Measurements from ENCODE around the gene MYCBPAP. TPM values are rescaled to one million over a fixed set of nuclear protein-coding genes. Genes with fewer than 3 reads are reported as not detected.
A peak's percentile ranks its signal among the peaks of the same experiment; 100 is the strongest.

MYCBPAP gene
- total and polyA plus RNA-seq, 2 donors (not counting 3 experiments of a cell fraction or from before 2014, with no cell fraction given), result 0.40 to 0.66 TPM

- no TSS peak for BruUV-seq (replicated peaks)
- FAIRE-seq (peak; percentile 80), DNase-seq (ENCODE audit: low read depth, low spot score) (peak; percentile 70)
- no peaks in the 10 kb centered on the region for H4K20me1 ChIP-seq (replicated peaks; ENCODE audit: control insufficient read depth, extremely low read depth, insufficient read depth, low read length)
- TF ChIP-seq JUN (IDR thresholded peaks at IDR 0.05; ENCODE audit: borderline replicate concordance, insufficient read depth, insufficient read length, low read depth) (no peak), FOS (IDR thresholded peaks at IDR 0.05; ENCODE audit: borderline replicate concordance, insufficient read depth, low read length) (no peak), POLR2A (IDR thresholded peaks at IDR 0.05; ENCODE audit: low read depth, low read length) (no peak), GATA2 (IDR thresholded peaks at IDR 0.05; ENCODE audit: insufficient read depth, insufficient read length, low read depth, low read length) (no peak), MAX (IDR thresholded peaks at IDR 0.05; ENCODE audit: insufficient read depth, insufficient read length) (no peak), CTCF (IDR thresholded peaks at IDR 0.05; ENCODE audit: extremely low read depth in 1 of 2, insufficient read depth in 1 of 2, low read depth in 1 of 2, low read length in 2 of 2) (no peak), EZH2 (IDR thresholded peaks at IDR 0.05; ENCODE audit: borderline replicate concordance, low read depth, low read length, severe bottlenecking) (no peak), POLR2AphosphoS5 (IDR thresholded peaks at IDR 0.05; ENCODE audit: insufficient read depth, low read depth, low read length) (no peak)
- no peaks in the 10 kb centered on the region for H3K9me3 ChIP-seq (replicated peaks; ENCODE audit: control insufficient read depth, insufficient read depth, low read length)
- peak within 1 kb of the TSS; percentile 61 for H3K4me2 ChIP-seq (ENCODE audit: insufficient read depth, low read length)
- no peak within 1 kb of the TSS for H2AFZ ChIP-seq (ENCODE audit: low read depth, low read length)
- intact Hi-C loops (cut with micrococcal nuclease) (loop anchor here (5.0 kb wide), 2 partner anchors 42 to 57 kb away; no protein-coding TSS in a partner anchor), dilution Hi-C loops (cut with MboI; ENCODE audit: extremely low pct_ligation_motif_present, low sequenced_read_pairs) (no loop called here)
- H3K27me3 ChIP-seq (ENCODE audit: control insufficient read depth in 2 of 2, insufficient read depth in 2 of 2, low read length in 2 of 2), result peaks cover 46 to 55% of the 10 kb centered on the region in 2 experiments
- H3K79me2 ChIP-seq (ENCODE audit: control insufficient read depth, insufficient read depth, low read length), result no peaks in the 10 kb centered on the region
- H3K4me3 ChIP-seq (replicated peaks in 1 of 3; ENCODE audit: insufficient read depth in 1 of 3, low read depth in 1 of 3, low read length in 3 of 3), result peak within 1 kb of the TSS in 1 of 3 experiments; percentile 15
- peaks cover 0 to 3% of the 10 kb centered on the region in 2 experiments for H3K36me3 ChIP-seq (ENCODE audit: control insufficient read depth in 2 of 2, extremely low read depth in 1 of 2, insufficient read depth in 2 of 2, low read length in 2 of 2)
- CTCF ChIA-PET, result interaction anchor here (0.8 to 2.4 kb wide), 9 partner anchors 8 to 120 kb away, joined by 3 to 17 read pairs (median 3); no protein-coding TSS in a partner anchor
- no peak within 1 kb of the TSS for H3K27ac ChIP-seq (ENCODE audit: insufficient read depth, low read depth, low read length)
- POLR2A ChIA-PET, result interaction anchor here (1.0 kb wide), 1 partner anchor 10 kb away, joined by 3 read pairs; no protein-coding TSS in a partner anchor
- peaks cover 7% of the 10 kb centered on the region for H3K4me1 ChIP-seq (ENCODE audit: control insufficient read depth, extremely low read depth, insufficient read depth, low read length)
- H3K9me1 ChIP-seq (replicated peaks; ENCODE audit: control insufficient read depth, extremely low read depth, insufficient read depth, low read length), result no peaks in the 10 kb centered on the region
- no peak within 1 kb of the TSS for H3K9ac ChIP-seq (replicated peaks; ENCODE audit: extremely low read depth, insufficient read depth, low read length)
Measured at GRCh38 chr17:50560185-50560824, 52.1 kb downstream of the MYCBPAP start, which contains the start of gene CACNA1G. Gene CACNA1G, plus strand, starts transcription at chr17:50560715. Its CDS starts 745 bp downstream, at chr17:50561460.

Measured in endothelial cell of umbilical vein (primary cell).